Neural crest cell (in vitro differentiated cells): ENCODE results near the gene COG7. TPM values are rescaled to one million over a fixed set of nuclear protein-coding genes. Genes with fewer than 3 reads are reported as not detected.

ENCODE experiments used
- DNase-seq: peaks from one replicate; pipeline ENCODE4 v3.0.0; 2021; ENCODE audit warnings: low read depth, mixed read lengths, low spot score
- H3K27ac Mint-ChIP-seq: one replicate; pipeline ENCODE4 v1.8.0; 2021; ENCODE audit warnings: mild to moderate bottlenecking, mixed read lengths; ENCODE audit not compliant: unreplicated experiment
- H3K27me3 Mint-ChIP-seq: 2 replicates; pipeline ENCODE4 v1.8.0; 2021; ENCODE audit warnings: low read depth, mild to moderate bottlenecking, mixed read lengths
- H3K36me3 Mint-ChIP-seq: 2 replicates; pipeline ENCODE4 v1.8.0; 2021; ENCODE audit warnings: low read depth, mild to moderate bottlenecking, mixed read lengths
- H3K4me1 Mint-ChIP-seq: 2 replicates; pipeline ENCODE4 v1.8.0; 2021; ENCODE audit warnings: mixed read lengths
- H3K4me3 Mint-ChIP-seq: one replicate; pipeline ENCODE4 v1.8.0; 2021; ENCODE audit warnings: mild to moderate bottlenecking, mixed read lengths
- H3K9me3 Mint-ChIP-seq: 2 replicates; pipeline ENCODE4 v1.8.0; 2021; ENCODE audit warnings: mixed read lengths
- total RNA-seq: library from RNA; stranded (reverse); gene quantifications from 2 replicates; pipeline ENCODE4 v1.2.1, GENCODE V29; 2021
- TF ChIP-seq, protein P1 (sequence below): fragments of 200-600 bp; sonication (generic); conservative IDR thresholded peaks from 2 replicates; pipeline ENCODE4 v1.5.0; 2021; ENCODE audit warnings: antibody characterized with exemption, mild to moderate bottlenecking

Gene COG7
- total RNA-seq, 1 donor from 2014 or later, result 18.9 TPM

DNA sequence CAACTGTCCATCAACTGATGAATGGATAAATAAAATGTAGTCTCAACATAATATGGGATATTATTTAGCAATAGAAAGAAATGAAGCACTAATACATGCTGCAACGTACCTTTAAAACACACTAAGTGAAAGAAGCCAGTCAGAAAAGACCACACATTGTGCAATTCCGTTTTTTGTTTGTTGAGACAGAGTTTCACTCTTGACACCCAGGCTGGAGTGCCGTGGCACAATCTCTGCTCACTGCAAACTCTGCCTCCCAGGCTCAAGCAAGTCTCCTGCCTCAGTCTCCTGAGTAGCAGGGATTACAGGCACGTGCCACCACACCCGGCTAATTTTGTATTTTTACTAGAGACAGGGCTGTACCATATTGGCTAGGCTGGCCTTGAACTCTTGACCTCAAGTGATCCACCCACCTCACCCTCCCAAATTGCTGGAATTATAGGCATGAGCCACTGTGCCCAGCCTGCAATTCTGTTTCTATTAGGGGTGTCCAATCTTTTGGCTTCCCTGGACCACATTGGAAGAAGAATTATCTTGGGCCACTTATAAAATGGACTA lies 110.8 kb downstream of the COG7 start:
- Mint-ChIP-seq H3K36me3 (no peaks in the 10 kb centered on the region), H3K27ac (no peak overlapping the region), H3K27me3 (peaks cover 18% of the 10 kb centered on the region)

DNA sequence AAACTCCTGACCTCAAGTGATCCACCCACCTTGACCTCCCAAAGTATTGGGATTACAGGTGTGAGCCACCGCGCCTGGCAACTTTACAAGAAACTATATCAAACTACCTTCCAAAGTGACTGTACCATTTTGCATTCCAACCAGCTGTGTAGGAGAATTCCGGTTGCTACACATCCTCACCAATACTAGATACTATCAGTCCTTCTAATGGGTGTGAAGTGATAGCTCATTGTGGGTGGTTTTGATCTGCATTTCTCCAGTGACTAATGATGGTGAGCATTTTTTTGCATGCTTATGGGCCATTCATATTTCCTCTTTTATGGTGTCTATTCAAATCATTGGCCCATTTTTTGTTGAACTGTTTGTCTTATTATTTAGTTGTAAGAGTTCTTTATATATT lies 113.2 kb downstream of the COG7 start:
- no peak overlapping the region for H3K4me3 Mint-ChIP-seq
- H3K27me3 Mint-ChIP-seq, result peaks cover 14% of the 10 kb centered on the region
- TF ChIP-seq, protein P1, sequence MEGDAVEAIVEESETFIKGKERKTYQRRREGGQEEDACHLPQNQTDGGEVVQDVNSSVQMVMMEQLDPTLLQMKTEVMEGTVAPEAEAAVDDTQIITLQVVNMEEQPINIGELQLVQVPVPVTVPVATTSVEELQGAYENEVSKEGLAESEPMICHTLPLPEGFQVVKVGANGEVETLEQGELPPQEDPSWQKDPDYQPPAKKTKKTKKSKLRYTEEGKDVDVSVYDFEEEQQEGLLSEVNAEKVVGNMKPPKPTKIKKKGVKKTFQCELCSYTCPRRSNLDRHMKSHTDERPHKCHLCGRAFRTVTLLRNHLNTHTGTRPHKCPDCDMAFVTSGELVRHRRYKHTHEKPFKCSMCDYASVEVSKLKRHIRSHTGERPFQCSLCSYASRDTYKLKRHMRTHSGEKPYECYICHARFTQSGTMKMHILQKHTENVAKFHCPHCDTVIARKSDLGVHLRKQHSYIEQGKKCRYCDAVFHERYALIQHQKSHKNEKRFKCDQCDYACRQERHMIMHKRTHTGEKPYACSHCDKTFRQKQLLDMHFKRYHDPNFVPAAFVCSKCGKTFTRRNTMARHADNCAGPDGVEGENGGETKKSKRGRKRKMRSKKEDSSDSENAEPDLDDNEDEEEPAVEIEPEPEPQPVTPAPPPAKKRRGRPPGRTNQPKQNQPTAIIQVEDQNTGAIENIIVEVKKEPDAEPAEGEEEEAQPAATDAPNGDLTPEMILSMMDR, result no peak
- H3K4me1 Mint-ChIP-seq, result no peaks in the 10 kb centered on the region
- no peak for DNase-seq
- no peak overlapping the region for H3K27ac Mint-ChIP-seq
- H3K36me3 Mint-ChIP-seq, result no peaks in the 10 kb centered on the region
- no peaks in the 10 kb centered on the region for H3K9me3 Mint-ChIP-seq

More for the DNA sequence above, 110.8 kb downstream of the COG7 start:
- no peaks in the 10 kb centered on the region for H3K4me1 Mint-ChIP-seq
- no peak for DNase-seq
- H3K9me3 Mint-ChIP-seq, result no peaks in the 10 kb centered on the region
- TF ChIP-seq, protein P1, result no peak
- no peak overlapping the region for H3K4me3 Mint-ChIP-seq

Other genes starting within 250 kb of the COG7 start
- gene SCNN1B, start 150.9 kb downstream of the COG7 start, total RNA-seq, result not detected in 2 replicates
- 93.4 and 100 TPM in 2 replicates for gene GGA2, start 57.3 kb upstream of the COG7 start, total RNA-seq
- 27.5 and 27.9 TPM in 2 replicates for gene EARS2, start 104.2 kb upstream of the COG7 start, total RNA-seq
- gene UBFD1, start 104.5 kb upstream of the COG7 start, total RNA-seq, result 89.5 and 91.0 TPM in 2 replicates
- gene NDUFAB1, start 143.1 kb upstream of the COG7 start, total RNA-seq, result 104 and 105 TPM in 2 replicates
- 25.6 and 26.6 TPM in 2 replicates for gene PALB2, start 188.1 kb upstream of the COG7 start, total RNA-seq
- gene DCTN5, start 188.3 kb upstream of the COG7 start, total RNA-seq, result 95.7 and 96.7 TPM in 2 replicates
- 108 and 119 TPM in 2 replicates for gene PLK1, start 225.7 kb upstream of the COG7 start, total RNA-seq